ENCODE results near the gene JMJD7. TPM values are rescaled to one million over a fixed set of nuclear protein-coding genes. Genes with fewer than 3 reads are reported as not detected.

The JMJD7 gene
- total RNA-seq, 1 donor from 2014 or later = 12.1 TPM

GRCh38 chr15:41843571-41843970, 15.7 kb downstream of the JMJD7 start:
- Histone ChIP-seq H3K4me3 (no peak overlapping the region), H3K4me1 (peaks cover 8% of the 10 kb centered on the region), H3K36me3 (peaks cover 77% of the 10 kb centered on the region), H3K27ac (replicated peaks) (no peak overlapping the region), H3K27me3 (ENCODE audit: low read depth) (no peaks in the 10 kb centered on the region), H3K9me3 (replicated peaks) (no peaks in the 10 kb centered on the region)
- DNase-seq = no peak
- intact Hi-C loops (cut with micrococcal nuclease) = no loop called here
- TF ChIP-seq CTCF (IDR thresholded peaks at IDR 0.05; ENCODE audit: borderline replicate concordance) = no peak

GRCh38 chr15:41844814-41845213, 16.9 kb downstream of the JMJD7 start:
- Histone ChIP-seq H3K27me3 (ENCODE audit: low read depth) (no peaks in the 10 kb centered on the region), H3K9me3 (replicated peaks) (no peaks in the 10 kb centered on the region), H3K36me3 (peaks cover 81% of the 10 kb centered on the region), H3K4me1 (no peaks in the 10 kb centered on the region), H3K27ac (replicated peaks) (no peak overlapping the region), H3K4me3 (no peak overlapping the region)
- DNase-seq = no peak
- no peak for TF ChIP-seq CTCF (IDR thresholded peaks at IDR 0.05; ENCODE audit: borderline replicate concordance)
- intact Hi-C loops (cut with micrococcal nuclease) = no loop called here

GRCh38 chr15:41847206-41847605, 19.3 kb downstream of the JMJD7 start:
- no peak for TF ChIP-seq CTCF (IDR thresholded peaks at IDR 0.05; ENCODE audit: borderline replicate concordance)
- intact Hi-C loops (cut with micrococcal nuclease) = no loop called here

GRCh38 chr15:41847981-41848380, 20.1 kb downstream of the JMJD7 start:
- Histone ChIP-seq H3K4me1 (no peaks in the 10 kb centered on the region), H3K36me3 (peaks cover 57% of the 10 kb centered on the region)
- intact Hi-C loops (cut with micrococcal nuclease) = no loop called here

More at GRCh38 chr15:41847206-41847605, 19.3 kb downstream of the JMJD7 start:
- H3K9me3 ChIP-seq (replicated peaks) = no peaks in the 10 kb centered on the region
- peaks cover 58% of the 10 kb centered on the region for H3K36me3 ChIP-seq
- no peak for DNase-seq
- H3K27ac ChIP-seq (replicated peaks) = no peak overlapping the region
- H3K4me1 ChIP-seq = no peaks in the 10 kb centered on the region
- no peaks in the 10 kb centered on the region for H3K27me3 ChIP-seq (ENCODE audit: low read depth)
- H3K4me3 ChIP-seq = no peak overlapping the region

GRCh38 chr15:41848631-41849030, 20.7 kb downstream of the JMJD7 start:
- H3K9me3 ChIP-seq (replicated peaks) = no peaks in the 10 kb centered on the region
- peaks cover 51% of the 10 kb centered on the region for H3K36me3 ChIP-seq
- H3K27ac ChIP-seq (replicated peaks) = no peak overlapping the region
- no peak for DNase-seq
- no peaks in the 10 kb centered on the region for H3K4me1 ChIP-seq
- intact Hi-C loops (cut with micrococcal nuclease) = no loop called here
- H3K27me3 ChIP-seq (ENCODE audit: low read depth) = peaks cover 8% of the 10 kb centered on the region
- no peak overlapping the region for H3K4me3 ChIP-seq
- no peak for TF ChIP-seq CTCF (IDR thresholded peaks at IDR 0.05; ENCODE audit: borderline replicate concordance)

More at GRCh38 chr15:41847981-41848380, 20.1 kb downstream of the JMJD7 start:
- Histone ChIP-seq H3K9me3 (replicated peaks) (no peaks in the 10 kb centered on the region), H3K4me3 (no peak overlapping the region), H3K27ac (replicated peaks) (no peak overlapping the region), H3K27me3 (ENCODE audit: low read depth) (peaks cover 4% of the 10 kb centered on the region)
- no peak for DNase-seq
- TF ChIP-seq CTCF (IDR thresholded peaks at IDR 0.05; ENCODE audit: borderline replicate concordance) = no peak

GRCh38 chr15:41849204-41849603, 21.3 kb downstream of the JMJD7 start:
- no peaks in the 10 kb centered on the region for H3K9me3 ChIP-seq (replicated peaks)
- TF ChIP-seq CTCF (IDR thresholded peaks at IDR 0.05; ENCODE audit: borderline replicate concordance) = no peak
- no peak overlapping the region for H3K27ac ChIP-seq (replicated peaks)
- intact Hi-C loops (cut with micrococcal nuclease) = no loop called here
- no peak for DNase-seq
- H3K4me3 ChIP-seq = no peak overlapping the region
- H3K4me1 ChIP-seq = no peaks in the 10 kb centered on the region
- peaks cover 46% of the 10 kb centered on the region for H3K36me3 ChIP-seq
- peaks cover 13% of the 10 kb centered on the region for H3K27me3 ChIP-seq (ENCODE audit: low read depth)

Data from left ventricle myocardium inferior (tissue), 1 donor.